ENCODE measurements around the gene EXD3.

The EXD3 gene

DNA sequence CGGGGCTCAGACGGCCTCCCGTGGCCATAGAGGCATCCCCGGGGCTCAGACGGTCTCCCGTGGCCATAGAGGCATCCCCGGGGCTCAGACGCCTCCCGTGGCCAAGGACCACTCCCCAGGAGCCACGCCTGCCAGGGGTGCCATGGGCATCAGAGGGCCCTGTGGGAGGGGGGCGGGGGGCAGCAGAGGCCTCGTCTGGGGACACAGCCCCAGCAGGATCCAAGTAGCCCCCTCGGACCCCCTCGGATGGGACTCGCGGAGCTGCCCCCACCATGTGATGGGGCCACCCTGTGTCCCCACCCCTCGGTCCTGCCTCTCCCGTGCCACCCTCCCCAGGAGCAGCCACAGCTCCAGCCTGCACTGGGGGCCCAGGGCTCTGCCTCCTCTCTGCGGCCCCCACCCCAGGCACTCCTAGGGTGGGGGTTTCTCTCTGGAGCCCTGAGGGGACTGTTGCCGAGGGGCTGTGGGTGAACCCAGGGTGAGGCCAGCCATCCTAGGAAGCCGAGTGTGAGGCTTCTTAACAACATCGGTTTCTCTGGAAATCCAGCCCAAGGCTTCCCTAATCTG lies 15.7 kb upstream of the EXD3 start:
- H3K4me3 ChIP-seq (ENCODE audit: low read depth in 1 of 2, low read length in 1 of 2) = no peak overlapping the region
- no peaks in the 10 kb centered on the region for H3K36me3 ChIP-seq
- H3K27me3 ChIP-seq = peaks cover 45% of the 10 kb centered on the region
- TF ChIP-seq, protein P1, sequence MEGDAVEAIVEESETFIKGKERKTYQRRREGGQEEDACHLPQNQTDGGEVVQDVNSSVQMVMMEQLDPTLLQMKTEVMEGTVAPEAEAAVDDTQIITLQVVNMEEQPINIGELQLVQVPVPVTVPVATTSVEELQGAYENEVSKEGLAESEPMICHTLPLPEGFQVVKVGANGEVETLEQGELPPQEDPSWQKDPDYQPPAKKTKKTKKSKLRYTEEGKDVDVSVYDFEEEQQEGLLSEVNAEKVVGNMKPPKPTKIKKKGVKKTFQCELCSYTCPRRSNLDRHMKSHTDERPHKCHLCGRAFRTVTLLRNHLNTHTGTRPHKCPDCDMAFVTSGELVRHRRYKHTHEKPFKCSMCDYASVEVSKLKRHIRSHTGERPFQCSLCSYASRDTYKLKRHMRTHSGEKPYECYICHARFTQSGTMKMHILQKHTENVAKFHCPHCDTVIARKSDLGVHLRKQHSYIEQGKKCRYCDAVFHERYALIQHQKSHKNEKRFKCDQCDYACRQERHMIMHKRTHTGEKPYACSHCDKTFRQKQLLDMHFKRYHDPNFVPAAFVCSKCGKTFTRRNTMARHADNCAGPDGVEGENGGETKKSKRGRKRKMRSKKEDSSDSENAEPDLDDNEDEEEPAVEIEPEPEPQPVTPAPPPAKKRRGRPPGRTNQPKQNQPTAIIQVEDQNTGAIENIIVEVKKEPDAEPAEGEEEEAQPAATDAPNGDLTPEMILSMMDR (IDR thresholded peaks at IDR 0.05) = no peak
- no peaks in the 10 kb centered on the region for H3K9me3 ChIP-seq
- H3K4me1 ChIP-seq (ENCODE audit: control insufficient read depth in 1 of 2, insufficient read depth in 1 of 2, low read depth in 1 of 2, low read length in 1 of 2) = peaks cover 0 to 8% of the 10 kb centered on the region in 2 experiments
- no peak overlapping the region for H3K27ac ChIP-seq

DNA sequence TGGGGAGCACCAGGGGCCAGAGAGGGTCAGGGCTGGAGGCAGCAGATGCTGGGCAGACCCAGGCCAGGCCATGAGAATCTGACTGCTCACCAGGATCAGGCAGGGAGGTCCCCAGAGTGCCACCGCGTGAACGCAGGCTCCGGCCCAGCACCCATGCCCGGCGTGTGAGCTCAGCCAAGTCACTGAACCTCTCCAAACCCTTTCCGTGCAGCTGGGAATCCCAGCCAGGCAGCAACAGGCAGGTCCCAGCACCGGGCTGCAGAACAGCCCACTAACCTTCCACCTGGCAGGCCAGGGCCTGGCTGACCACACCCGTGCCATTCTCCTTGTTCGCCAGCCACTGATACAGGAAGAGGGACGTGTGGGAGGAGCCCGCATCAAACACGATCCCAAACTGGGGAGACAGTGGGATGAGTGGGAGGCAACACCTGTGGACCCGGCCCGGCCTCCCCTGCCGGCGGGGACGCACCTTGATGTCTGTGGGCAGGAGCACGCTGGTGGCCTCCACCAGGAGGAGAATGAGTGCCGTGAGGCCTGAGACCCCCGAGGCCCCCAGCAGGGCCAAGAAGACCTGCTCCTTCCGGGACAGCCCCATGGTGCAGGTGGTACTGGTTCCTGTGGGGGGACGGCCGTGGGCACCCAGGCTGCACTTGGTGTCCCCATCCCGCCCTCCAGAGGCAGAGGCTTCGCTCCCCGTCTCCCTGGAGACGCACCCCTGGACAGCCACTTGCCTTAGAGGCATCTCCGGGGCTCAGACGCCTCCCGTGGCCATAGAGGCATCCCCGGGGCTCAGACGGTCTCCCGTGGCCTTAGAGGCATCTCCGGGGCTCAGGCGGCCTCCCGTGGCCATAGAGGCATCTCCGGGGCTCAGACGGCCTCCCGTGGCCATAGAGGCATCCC lies 15.0 kb upstream of the EXD3 start:
- no peaks in the 10 kb centered on the region for H3K36me3 ChIP-seq
- TF ChIP-seq, protein P1 (IDR thresholded peaks at IDR 0.05) = no peak
- H3K9me3 ChIP-seq = no peaks in the 10 kb centered on the region
- no peak overlapping the region for H3K4me3 ChIP-seq (ENCODE audit: low read depth in 1 of 2, low read length in 1 of 2)
- H3K4me1 ChIP-seq (ENCODE audit: control insufficient read depth in 1 of 2, insufficient read depth in 1 of 2, low read depth in 1 of 2, low read length in 1 of 2) = peaks cover 0 to 8% of the 10 kb centered on the region in 2 experiments
- no peak overlapping the region for H3K27ac ChIP-seq
- peaks cover 38% of the 10 kb centered on the region for H3K27me3 ChIP-seq

DNA sequence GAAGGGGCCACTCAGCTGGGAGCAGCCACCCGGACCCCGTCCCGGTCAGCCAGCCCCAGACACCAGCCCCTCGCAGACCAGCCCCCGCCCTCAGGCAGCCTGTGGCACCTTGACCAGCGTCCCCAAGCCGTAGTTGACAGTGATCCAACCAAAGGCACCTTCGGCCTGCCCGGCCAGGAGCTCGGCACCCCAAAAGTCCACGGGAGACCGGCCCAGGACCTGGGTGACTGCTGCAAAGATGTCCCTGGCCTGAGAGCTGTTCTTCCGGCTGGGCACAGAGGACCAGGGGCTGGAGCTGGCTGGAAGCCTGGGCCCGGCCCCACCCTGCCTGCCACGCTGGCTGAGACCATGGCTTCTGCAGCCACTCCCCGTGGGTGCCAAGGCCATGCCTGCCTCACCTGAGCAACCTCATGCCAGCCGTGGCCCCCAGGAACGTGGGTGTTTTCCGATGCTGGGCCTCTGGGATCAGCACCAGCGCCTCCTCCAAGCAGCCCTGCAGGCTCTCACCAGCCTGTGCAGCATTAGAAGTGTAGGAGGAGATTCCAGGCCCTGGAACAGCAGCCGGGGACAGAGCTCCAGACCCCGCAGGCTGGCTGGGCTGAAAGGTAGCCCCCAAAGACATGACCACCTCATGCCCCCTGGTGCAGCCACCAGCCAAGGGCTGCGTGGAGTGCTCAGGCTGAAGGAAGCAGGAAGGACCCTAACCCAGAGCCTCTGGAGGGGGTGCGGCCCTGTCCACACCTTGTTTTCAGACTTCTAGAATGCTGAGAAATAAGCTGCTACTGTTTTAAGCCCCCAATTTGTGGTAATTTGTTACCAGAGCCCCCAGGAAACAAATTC lies 14.0 kb upstream of the EXD3 start:
- TF ChIP-seq, protein P1 (IDR thresholded peaks at IDR 0.05) = no peak
- no peak overlapping the region for H3K27ac ChIP-seq
- H3K36me3 ChIP-seq = no peaks in the 10 kb centered on the region
- no peaks in the 10 kb centered on the region for H3K9me3 ChIP-seq
- H3K4me1 ChIP-seq (ENCODE audit: control insufficient read depth in 1 of 2, insufficient read depth in 1 of 2, low read depth in 1 of 2, low read length in 1 of 2) = peaks cover 0 to 8% of the 10 kb centered on the region in 2 experiments
- peaks cover 28% of the 10 kb centered on the region for H3K27me3 ChIP-seq
- H3K4me3 ChIP-seq (ENCODE audit: low read depth in 1 of 2, low read length in 1 of 2) = no peak overlapping the region

DNA sequence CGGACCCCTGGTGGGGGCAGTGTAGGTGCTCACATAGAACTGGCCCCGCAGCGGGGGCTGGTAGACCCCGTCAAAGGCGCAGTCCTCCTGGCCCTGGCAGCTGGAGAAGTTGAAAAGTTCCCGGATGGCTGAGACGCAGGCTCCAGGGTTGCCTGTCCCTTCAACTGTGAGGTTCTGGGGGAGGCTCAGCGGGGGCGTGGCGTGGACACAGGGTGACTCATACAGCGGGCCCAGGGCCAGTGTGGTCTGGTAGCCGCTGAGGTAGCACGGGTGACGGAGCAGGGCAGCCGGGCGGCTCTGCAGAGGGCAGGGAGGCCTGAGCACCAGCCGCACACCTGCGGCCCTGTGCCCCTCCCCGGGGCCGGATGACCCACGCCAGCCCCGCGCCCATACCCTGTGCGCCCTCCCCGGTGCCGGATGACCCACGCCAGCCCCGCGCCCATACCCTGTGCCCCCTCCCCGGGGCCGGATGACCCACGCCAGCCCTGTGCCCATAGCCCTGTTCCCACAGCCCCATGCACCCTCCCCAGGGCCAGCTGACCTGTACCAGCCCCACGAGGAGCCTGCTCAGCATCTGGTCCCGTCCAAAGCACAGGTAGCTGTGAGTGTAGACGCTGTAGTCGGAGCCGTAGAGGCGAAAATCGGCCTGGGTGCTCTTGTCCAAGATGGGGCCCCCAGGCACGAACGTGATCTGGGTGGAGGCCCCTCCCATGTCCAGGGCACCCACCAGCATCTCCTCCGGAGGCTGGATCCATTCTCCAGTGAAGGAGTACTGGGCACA lies 13.2 kb upstream of the EXD3 start:
- Histone ChIP-seq H3K36me3 (no peaks in the 10 kb centered on the region), H3K27me3 (peaks cover 20% of the 10 kb centered on the region), H3K4me3 (ENCODE audit: low read depth in 1 of 2, low read length in 1 of 2) (no peak overlapping the region), H3K4me1 (ENCODE audit: control insufficient read depth in 1 of 2, insufficient read depth in 1 of 2, low read depth in 1 of 2, low read length in 1 of 2) (peaks cover 0 to under 1% of the 10 kb centered on the region in 2 experiments), H3K27ac (no peak overlapping the region), H3K9me3 (no peaks in the 10 kb centered on the region)
- TF ChIP-seq, protein P1 (IDR thresholded peaks at IDR 0.05) = no peak

DNA sequence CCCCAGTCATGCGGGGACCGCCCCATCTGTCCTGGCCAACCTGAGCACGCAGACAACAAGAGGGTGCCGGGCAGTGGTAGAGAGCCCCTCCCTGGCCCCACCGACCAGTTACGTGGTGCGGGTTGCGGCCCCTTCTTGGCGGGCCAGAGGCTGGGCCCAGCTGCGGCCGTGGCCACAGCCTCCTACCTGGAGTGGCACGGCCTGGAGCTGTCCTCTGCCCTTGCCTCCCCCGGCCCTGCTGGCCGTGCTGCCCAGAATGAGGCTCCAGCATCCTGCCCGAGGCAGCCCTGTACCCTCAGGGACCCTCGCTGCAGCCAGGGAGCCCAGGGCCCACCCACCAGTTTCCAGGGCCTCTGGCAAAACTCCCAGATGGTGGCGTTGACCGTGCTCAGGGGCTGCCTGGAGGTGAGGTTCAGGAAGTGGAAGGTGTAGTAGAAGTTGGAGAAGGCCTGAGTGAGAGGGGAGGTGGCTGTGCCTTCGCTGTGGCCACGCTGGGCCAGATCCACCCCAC lies 12.5 kb upstream of the EXD3 start:
- Histone ChIP-seq H3K4me1 (ENCODE audit: control insufficient read depth in 1 of 2, insufficient read depth in 1 of 2, low read depth in 1 of 2, low read length in 1 of 2) (no peaks in the 10 kb centered on the region), H3K27me3 (peaks cover 18% of the 10 kb centered on the region), H3K9me3 (no peaks in the 10 kb centered on the region), H3K27ac (no peak overlapping the region), H3K36me3 (no peaks in the 10 kb centered on the region), H3K4me3 (ENCODE audit: low read depth in 1 of 2, low read length in 1 of 2) (no peak overlapping the region)
- TF ChIP-seq, protein P1 (IDR thresholded peaks at IDR 0.05) = no peak

All from neutrophil (primary cell).